NCI-H1105 (cell line): ENCODE results near the gene PSD4.
A peak's percentile ranks its signal among the peaks of the same experiment; 100 is the strongest.

ENCODE experiments used
- DNase-seq: peaks from one replicate; lab custom pipeline; 2025; lab: John Stamatoyannopoulos, UW

The PSD4 gene

GRCh38 chr2:113238871-113239839, 65.4 kb downstream of the PSD4 start:
- DNase-seq, result no peak

GRCh38 chr2:113240150-113240914, 66.6 kb downstream of the PSD4 start:
- DNase-seq, result peak; percentile 34

- DNase-seq, result no peak
Observed at GRCh38 chr2:113240915-113241911, 67.4 kb downstream of the PSD4 start.

- DNase-seq, result no peak
Observed at GRCh38 chr2:113242327-113242726, 68.6 kb downstream of the PSD4 start.

GRCh38 chr2:113245276-113245711, 71.5 kb downstream of the PSD4 start:
- DNase-seq, result no peak

- DNase-seq, result no peak
Observed at GRCh38 chr2:113246606-113247005, 72.8 kb downstream of the PSD4 start.

- DNase-seq, result peak; percentile 39
Observed at GRCh38 chr2:113248997-113249770, 75.4 kb downstream of the PSD4 start.

- DNase-seq, result no peak
Observed at GRCh38 chr2:113251118-113251517, 77.3 kb downstream of the PSD4 start.

- DNase-seq, result no peak
Observed at GRCh38 chr2:113252047-113252590, 78.3 kb downstream of the PSD4 start.

- DNase-seq, result no peak
Observed at GRCh38 chr2:113253453-113253852, 79.7 kb downstream of the PSD4 start.

- DNase-seq, result no peak
Observed at GRCh38 chr2:113255140-113256070, 81.6 kb downstream of the PSD4 start.

GRCh38 chr2:113257516-113258264, 83.9 kb downstream of the PSD4 start:
- DNase-seq, result no peak

- DNase-seq, result no peak
Observed at GRCh38 chr2:113258471-113259147, 84.8 kb downstream of the PSD4 start.
